ENCODE data around the gene NIN. TPM values are rescaled to one million over a fixed set of nuclear protein-coding genes. Genes with fewer than 3 reads are reported as not detected.

The NIN gene
- total RNA-seq, 1 experiment from 2014 or later: 19.2 TPM

- DNase-seq (ENCODE audit: low spot score): no peak
Measured at GRCh38 chr14:50837850-50838470, 7.0 kb upstream of the NIN start.

GRCh38 chr14:50837271-50837670 is 6.3 kb upstream of the NIN start:
- no peak for DNase-seq (ENCODE audit: low spot score)

GRCh38 chr14:50836515-50836914 is 5.6 kb upstream of the NIN start:
- DNase-seq (ENCODE audit: low spot score): no peak

GRCh38 chr14:50835280-50835679 is 4.3 kb upstream of the NIN start:
- no peak for DNase-seq (ENCODE audit: low spot score)

GRCh38 chr14:50834802-50835276 is 3.9 kb upstream of the NIN start:
- DNase-seq (ENCODE audit: low spot score): no peak

GRCh38 chr14:50832935-50833630 is 2.1 kb upstream of the NIN start:
- no peak for DNase-seq (ENCODE audit: low spot score)

- DNase-seq (ENCODE audit: low spot score): no peak
Measured at GRCh38 chr14:50831726-50832168, 785 bp upstream of the NIN start.

- no peak for DNase-seq (ENCODE audit: low spot score)
Measured at GRCh38 chr14:50830044-50830931, 674 bp downstream of the NIN start.

GRCh38 chr14:50829489-50830043 is 1.4 kb downstream of the NIN start:
- DNase-seq (ENCODE audit: low spot score): no peak

- no peak for DNase-seq (ENCODE audit: low spot score)
Measured at GRCh38 chr14:50828721-50829488, 2.1 kb downstream of the NIN start.

GRCh38 chr14:50826681-50827080 is 4.3 kb downstream of the NIN start:
- DNase-seq (ENCODE audit: low spot score): no peak

- no peak for DNase-seq (ENCODE audit: low spot score)
Measured at GRCh38 chr14:50825307-50825706, 5.7 kb downstream of the NIN start.

- no peak for DNase-seq (ENCODE audit: low spot score)
Measured at GRCh38 chr14:50823762-50824636, 7.0 kb downstream of the NIN start.

GRCh38 chr14:50823051-50823761 is 7.8 kb downstream of the NIN start:
- no peak for DNase-seq (ENCODE audit: low spot score)

GRCh38 chr14:50822501-50823042 is 8.4 kb downstream of the NIN start:
- no peak for DNase-seq (ENCODE audit: low spot score)

- no peak for DNase-seq (ENCODE audit: low spot score)
Measured at GRCh38 chr14:50821510-50822464, 9.2 kb downstream of the NIN start.

GRCh38 chr14:50820786-50821509 is 10.0 kb downstream of the NIN start:
- DNase-seq (ENCODE audit: low spot score): no peak

All from A172 (cell line).